SKM-1 treated with dmso at 0.1 percent for 144 hours (cell line): ENCODE measurements around the gene PXDN.

Source experiments
- DNase-seq: peaks from one replicate; lab custom pipeline; 2025; ENCODE audit not compliant: unreplicated experiment; lab: John Stamatoyannopoulos, UW

Gene PXDN

DNA sequence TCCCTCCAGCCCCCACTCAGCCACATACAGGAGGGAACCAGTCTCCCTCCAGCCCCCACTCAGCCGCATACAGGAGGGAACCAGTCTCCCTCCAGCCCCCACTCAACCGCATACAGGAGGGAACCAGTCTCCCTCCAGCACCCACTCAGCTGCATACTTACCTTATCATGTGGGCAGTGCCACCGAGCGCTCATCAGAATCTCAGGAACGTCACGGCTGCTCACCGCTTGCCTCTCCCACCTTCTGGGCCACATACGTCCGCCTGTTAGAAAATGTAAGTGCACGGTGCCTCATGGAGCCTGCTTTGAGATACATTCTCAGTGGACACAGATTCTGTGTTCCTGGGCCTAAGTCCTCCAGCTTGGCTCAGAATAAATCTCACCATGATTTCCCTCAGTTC is 124.8 kb downstream of the PXDN start:
- DNase-seq, result no peak

DNA sequence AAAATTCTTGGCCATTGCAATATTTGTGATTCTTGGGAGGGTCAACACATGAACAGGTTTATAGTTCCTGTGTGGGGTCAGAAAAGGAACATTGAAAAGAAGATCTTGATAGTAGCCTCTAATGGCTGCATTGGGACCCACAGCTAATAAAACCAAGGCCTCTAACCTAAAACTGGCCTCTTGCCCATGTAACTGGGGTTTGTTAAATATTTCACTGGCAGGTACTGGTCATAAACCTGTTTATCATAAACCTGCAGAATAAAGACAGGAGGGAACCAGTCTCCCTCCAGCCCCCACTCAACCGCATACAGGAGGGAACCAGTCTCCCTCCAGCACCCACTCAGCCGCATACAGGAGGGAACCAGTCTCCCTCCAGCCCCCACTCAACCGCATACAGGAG is 125.3 kb downstream of the PXDN start:
- DNase-seq, result no peak

DNA sequence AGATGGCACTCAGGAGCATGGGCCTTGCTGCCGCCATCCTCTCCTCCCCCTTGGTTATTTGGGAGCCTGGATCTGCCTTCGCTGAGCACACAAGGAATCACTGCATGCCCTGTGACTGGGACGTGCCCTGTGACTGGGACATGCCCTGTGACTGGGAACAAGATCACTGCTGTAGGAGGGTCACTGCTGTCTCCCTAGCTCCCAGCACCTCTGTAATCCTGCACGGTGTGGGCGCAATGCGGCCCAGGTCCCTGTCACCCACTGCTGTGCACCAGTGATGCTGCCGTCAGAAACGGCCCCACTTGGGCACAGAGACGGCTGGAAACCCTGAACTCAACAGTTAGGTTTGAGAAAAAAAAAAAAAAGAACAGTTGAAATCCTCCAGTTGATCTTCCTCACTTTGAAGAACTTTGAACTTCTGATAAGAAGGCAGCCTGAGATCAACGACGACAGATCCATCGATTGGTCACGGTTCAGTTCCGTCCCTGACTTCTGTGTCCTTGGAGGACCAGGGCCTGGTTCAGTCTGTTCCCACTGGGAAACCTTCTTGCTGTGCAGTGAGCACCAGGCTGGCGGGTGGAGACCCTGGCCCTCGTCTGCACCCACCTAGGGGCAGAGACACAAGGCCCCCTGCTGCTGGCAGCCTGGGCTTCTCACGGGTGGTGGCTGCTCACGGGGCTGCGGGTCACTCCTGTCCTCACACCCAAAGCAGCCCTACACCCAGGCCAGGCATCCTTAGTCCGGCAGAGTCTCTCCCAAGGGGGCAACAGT is 125.9 kb downstream of the PXDN start:
- no peak for DNase-seq

DNA sequence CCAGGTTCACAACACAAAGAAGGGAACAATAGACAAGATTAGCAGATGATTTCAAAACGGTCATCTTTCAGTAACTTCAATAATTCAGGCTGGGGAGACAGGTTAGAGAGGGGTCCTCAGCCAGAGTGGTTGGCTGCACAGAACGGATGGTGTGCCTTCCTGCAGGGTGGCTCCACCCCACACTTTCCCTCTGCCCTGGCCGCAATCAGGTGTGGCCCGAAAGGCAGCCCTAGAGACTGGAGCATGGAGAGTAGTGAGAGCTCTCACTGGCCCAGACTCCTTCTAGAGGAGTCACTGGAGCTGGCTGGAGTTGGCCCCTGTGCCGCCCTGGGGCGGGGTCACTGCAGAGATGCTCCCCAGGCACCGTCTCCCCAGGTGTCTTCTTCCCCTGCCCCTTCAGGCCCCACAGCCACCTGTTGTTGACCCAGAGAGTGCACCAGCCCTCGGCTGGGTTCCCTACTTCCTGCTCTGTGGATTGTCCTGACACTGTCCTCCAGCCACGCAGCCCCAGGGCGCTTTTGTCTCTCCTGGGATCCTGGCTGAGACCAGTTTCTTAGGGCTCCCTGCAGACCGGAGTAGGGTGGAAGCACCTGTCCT is 126.8 kb downstream of the PXDN start:
- no peak for DNase-seq

DNA sequence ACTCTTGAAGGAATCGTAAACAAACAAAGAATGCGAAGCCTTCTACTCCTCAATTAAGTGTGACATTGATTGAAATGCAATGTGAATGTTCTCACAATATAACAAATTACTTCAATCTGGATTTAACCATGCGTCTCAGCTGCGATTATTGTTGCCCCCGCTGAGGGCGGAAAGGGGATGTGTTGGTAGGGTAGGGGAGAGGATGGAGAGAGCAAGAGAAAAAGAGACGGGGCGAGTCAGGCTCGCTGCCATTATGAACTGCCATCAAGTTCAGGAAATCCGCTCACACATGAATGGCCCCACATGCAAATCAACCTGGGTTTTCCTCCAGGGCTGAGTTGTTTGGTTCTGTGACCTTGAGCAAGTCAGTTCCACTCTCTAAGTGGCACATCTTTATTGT is 129.8 kb downstream of the PXDN start:
- no peak for DNase-seq

DNA sequence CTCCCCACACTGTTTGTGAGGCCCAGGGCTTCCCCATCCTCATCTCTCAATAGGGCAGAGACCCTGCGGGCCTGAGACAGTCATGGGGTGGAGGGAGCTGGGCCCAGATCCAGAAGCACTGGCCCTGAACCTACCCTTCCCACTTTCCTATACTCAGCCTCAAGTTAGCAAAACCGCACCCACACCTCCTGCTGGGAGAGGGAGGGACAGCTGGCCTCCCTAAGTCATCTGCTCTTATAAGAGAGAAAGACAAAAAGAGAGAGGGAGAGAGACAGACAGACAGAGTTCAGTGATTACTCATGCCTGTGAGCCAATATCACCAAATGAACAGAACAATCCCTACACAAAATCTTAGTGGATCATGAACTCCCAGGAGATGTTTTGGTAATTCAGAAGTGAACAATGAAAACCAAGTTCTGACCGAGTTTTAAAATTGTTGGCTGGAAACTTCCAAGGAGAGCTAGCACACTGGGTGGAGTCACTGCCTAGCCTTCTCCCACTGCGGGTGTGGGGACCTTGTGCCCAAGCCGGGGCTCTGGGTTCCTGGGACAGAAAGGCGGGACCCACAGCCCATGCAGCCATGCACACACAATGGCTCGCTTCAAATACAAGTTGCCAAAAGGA is 130.5 kb downstream of the PXDN start:
- no peak for DNase-seq

DNA sequence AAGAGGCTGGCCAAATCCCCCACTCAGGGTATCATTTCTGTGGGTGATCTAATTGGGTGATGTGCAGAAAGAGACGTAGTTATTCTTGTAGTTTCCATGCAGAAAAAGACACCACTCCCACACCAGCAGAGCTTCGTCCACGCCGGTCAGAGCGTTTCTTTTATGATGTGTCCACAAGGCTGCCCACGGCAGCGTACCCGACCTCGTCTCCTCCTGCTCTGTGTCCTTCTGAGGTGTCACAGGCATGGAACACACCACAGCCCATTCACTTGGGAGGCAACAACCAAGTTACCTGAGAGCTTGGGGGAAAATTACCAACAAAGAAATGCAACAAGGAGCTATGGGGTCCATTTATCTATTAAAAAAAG is 131.3 kb downstream of the PXDN start:
- no peak for DNase-seq

DNA sequence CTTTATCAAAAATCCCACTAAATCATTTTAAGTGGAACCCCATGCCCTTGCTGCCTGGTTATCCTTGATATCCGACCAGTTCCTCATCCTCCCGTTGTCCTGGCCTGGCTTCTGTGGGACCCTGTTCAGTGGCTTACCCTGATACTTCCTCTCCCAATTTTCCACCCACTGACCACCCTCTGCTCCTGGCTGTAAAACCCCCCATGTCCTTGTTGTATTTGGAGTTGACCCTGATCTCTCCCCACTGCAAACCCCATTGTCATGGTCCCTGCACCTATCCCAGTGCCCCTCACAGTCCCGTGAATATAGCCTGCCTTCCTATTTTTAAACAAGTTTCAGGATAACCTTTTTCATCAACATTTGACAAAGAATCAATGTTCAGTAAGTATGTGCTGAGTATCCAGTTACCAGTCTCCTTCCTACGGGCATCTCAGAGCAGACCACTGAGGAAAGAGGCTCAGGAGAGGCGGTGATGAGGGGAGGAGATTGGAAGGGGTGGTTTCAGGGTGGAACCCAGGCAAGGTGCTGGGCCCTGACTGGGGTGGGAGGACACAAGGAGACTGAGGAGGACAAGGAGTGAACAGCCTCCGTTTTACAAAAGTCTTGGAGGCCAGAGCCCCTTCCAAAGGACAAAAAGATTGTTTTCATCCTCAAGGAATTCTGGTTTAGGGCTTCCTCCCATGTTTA is 131.8 kb downstream of the PXDN start:
- DNase-seq, result no peak

DNA sequence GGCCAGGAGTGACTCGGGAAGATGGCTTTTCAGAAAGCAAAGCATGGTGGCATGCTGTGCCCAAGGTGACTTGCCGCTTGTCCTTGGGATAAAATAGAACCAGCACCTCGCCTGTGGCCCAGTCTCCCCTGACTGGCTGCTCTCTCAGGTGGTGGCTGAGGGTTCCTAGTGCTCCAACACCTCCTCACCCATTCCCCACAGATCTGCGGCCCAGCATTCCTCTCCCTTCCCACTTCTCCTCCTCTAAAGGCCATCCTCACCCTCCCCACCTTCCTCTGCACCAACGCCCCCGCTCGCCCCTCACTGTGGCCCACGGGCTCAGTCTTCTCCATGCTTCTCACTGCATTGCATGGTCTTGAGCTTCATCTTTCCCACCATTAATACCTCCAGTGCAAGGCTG is 132.4 kb downstream of the PXDN start:
- DNase-seq, result no peak

DNA sequence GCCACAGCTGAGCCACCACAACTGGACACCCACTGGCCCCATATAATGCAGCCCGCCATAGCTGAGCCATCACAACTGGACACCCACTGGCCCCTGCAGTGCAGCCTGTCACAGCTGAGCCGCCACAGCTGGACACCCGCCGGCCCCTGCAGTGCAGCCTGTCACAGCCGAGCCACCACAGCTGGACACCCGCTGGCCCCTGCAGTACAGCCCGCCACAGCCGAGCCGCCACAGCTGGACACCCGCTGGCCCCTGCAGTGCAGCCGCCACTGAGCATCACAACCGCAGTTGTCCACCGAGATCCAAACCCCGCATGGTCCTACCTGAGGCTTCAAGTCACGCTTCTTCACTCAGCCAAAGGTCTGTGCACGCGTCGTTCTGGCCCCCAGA is 134.2 kb downstream of the PXDN start:
- no peak for DNase-seq

DNA sequence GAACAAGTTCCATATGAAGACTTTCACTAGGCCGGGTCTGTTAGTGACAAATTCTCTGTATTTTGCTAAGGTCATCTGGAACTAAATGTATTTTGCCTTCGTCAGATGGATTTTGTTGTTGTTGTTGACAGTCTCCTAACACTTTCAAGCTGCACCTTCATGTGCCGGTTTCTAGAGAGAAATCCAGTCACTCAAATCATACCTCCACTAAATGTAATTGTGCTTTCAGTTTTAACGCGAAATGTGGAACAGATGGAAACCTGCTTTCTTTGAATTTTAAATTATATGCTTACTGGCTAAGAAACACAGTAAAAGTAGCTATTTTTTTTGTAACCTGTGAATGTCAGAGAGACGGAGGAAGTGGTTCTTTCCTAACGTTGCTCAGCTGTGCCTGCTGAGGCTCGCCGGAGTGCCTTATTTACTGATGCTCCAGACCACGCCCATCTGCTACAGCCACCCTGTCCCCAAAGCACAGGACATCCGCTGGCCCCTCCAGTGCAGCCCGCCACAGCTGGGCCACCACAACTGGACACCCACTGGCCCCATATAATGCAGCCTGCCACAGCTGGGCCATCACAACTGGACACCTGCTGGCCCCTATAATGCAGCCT is 134.7 kb downstream of the PXDN start:
- no peak for DNase-seq

DNA sequence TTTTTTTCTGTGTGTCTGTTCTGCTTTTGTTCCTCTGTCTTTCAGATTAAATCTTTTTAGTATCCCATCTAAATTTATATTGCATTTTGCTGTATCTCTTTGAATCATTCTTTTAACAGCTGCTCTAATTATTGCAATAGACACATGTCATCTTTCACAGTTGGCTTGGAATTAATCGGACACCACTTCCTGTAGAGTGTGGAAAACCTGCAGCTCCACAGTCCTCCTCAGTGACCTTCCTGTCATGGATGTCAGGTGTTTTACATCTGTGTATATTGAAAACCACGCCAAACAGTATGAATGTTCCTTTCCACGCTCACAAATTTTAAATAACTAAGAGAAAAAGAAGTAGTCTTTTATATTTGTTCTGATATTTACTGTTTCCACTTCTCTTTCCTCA is 135.3 kb downstream of the PXDN start:
- no peak for DNase-seq

DNA sequence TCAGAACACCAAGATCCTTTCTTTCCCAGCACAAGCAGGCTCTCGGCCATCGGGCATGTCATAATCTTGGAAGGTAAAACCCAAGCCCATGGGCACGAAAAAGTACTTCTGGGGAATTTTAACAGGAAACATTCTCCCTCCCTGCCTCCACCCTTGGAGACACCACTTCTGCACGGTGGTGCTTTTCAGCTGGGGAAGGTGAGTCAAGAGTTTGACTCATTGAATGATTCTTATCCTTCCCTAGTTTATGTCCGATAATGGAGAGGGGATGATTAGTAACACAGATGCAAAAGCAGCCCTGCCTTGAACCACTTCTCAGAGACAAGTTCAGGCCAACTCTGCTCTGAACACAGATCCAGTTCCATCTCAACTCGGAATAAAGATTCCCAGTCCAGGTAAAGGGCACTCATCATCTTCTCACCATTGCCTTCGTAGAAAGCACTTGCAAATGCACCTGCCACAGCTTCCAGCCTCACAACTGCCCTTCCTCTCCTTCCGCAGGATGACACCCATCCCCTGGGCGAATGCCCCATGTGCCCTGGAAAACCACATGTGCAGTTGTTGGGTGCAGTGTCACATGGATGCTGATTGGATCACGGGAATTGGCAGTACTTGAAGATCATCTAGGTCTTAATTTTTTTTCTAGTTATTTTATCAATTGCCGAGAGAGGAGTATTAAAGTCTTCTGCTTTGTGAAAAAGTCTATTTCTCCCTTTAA is 136.2 kb downstream of the PXDN start:
- no peak for DNase-seq

DNA sequence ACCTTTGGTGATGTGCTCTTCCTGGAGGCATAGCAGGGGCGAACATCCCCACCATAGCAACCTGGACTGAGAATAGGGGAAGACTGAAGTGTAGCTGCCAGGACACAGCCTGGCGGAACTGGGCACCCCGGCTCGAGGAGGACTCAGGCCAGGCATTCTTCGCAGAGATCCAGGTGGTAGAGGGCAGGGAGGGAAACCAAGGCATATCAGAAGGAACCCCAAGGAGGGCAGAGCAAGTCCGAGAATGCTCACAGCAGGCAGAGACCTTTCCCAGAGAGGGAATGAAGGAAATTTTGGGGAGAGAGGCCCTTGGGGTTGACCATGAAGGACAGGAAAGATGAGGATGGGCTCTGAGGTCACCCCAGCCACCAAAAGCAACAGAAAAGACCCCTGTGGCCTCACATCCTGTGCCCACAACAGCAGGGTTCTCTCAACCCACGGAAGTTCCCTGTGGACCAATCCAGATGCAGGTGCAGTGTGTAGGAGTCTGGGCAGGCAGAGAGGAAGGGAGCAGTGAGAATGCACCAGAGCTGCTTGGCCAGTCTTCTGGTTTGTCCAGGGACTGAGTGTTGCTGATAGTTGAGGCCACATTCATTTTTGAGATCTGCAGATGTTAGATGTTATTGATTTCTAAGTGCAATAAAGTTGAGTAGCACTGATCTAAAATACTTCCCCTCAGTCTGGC is 136.9 kb downstream of the PXDN start:
- no peak for DNase-seq

DNA sequence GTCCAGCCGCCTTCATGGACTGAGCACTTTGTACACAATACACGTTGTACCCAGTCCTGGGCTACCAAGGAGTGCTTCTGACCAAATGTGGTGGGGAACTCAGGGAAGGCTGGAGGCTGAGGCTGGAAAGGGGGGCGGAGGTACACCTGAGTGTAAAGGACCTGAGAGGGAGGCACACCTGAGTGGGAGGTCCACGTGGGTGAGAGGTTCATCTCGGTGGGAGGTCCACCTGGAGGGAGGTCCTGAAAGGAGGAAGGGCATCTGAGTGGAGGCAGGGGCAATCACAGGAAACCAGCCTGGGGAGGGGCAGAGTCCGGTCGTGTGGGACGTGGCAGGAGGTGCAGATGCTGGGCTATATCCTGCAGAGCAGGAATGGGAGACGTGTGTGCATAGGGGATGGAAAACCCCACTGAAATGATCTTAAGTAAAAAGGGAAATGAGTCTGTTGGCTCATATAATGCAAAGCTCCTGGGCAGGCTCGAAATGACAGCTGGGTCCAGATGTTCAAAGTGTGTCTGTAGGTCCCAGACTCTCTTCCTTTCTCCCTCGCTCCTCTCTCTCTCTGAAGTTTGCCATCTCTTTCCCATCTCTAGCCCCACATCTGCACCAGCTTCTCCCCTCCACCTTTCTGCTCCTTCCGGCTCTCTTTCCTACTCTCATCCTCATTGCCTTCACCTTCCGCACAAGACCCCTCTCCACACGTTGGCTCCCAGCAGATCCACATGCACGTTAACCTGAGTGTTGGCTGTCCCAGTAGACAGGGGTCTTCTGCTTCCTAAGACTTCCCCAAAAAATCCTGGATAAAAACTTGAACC is 137.7 kb downstream of the PXDN start:
- no peak for DNase-seq

DNA sequence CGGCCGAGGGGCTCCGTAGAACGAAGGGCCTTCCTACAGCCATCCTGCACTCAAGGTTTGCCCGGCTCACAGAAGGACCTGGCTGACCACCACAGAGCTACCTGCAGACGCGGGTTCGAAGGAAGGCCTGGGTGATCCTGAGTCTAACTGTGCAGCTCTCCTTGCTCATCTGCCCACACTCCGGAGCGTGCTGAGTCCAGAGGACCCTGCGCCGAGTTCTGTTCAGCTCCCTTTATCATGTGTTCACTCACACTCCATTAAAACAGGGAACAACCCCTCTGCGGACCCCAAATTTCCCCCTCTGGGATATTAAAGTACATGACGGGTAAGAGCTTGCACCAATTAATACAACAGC is 138.3 kb downstream of the PXDN start:
- DNase-seq, result no peak

DNA sequence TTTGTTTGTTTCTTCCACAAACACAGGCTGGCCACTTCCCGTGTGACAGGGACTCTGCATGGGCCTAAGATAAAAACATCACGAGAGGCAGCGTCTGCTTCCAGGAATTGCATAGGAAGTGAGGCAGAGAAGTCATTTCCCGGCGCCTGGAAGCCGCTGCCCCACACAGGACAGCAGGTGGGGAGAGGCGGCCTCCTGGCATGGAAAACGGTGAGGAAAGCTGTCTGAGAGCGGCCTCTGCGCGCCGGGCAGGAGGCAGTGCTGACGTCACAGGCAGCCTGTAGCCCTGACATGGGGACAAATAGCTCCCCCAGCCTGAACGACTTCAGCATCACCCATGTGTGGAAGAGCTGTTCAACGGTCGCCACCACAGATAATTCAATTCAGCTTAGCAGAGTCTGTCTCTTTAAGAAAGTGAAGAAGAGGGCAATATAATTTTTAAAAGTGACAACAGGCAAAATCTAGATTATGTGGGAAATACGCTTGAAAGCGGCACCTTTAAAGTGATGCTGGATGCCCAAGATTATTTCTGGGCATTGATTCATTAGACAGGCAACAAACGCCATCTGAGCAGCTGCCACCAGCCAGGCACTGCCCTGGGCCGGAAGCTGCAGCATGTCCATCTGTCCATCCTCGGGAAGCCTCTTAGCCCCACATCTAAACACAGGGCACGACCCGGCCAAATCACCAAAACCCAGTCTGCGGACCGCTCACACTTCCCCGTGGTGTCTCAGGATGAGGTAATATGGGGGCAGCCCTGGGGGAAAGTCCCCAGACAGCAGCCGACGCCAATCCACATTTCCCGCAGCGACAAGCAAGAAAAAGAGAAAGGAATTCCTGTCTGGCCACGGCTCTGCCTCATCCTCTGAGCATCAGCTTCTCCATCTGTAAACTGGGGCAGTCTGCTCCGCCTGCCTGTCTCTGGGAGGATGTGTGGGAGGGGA is 138.9 kb downstream of the PXDN start:
- DNase-seq, result no peak

DNA sequence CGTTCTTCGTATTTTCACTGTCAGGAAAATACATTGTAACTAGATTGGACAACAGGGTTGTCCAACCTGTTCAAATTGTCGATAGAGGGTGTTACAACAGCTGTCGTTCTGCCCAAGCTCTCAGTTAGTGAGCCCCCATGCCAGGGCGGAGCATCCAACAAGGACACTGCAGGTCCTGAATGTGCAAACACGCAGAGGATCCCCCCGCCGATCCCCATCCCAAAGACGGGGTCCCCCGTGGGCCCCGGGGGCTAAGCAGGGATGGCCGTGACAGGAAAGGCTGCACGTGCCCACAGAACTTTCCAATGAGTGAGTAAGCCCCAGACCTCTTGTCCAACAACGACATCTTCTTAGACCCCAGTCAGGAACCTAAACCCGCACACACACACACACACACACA is 140.8 kb downstream of the PXDN start:
- DNase-seq, result no peak

DNA sequence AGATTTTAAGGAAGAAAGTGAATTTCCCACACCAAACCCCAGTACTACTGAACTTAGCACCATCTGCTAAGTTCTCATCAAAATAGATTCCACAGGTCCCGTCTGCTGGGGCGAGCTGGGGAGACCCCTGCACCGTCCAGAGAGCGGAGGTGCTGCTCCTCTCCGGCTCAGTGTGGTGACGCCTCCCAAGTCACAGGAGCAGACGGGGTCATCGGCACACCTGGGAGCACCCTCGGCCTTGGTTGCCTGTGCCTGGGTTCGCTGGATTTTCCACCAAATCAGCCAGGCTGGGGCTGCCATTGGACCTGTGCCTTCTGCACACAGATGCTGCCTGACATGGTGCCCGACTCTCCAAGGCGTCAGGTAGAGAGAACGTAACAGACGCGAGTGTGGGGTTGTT is 141.3 kb downstream of the PXDN start:
- no peak for DNase-seq
